CD4-positive, alpha-beta T cell treated with Interferon alpha-2 for 1 hour (primary cell): ENCODE data around the gene VGLL1.

Source experiments
- DNase-seq, 2 donors: peaks; one replicate each; pipeline ENCODE4 v3.0.0-alpha.2; 2020 to 2022

The VGLL1 gene

DNA sequence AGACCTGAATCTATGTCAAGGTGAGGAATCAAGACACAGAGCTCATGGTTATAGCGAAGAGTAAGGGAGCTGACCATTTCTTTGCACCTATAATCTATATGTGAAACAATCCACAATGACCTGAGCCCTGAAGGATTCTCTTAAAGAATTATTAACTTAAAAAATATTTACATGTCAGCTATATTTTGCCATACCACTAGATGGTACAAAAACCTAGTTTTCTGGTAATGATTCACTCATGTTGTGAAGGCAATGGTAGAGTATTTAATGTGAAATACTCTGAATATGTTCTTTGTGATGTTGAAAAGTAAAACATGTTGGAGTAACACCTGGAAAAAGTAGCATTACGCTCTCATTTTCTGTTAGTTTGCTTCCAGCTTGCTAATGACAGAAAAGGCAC, 40.0 kb downstream of the VGLL1 start:
- peak in 1 of 2 donors; percentile 29 for DNase-seq

- DNase-seq = no peak
Observed at GRCh38 chrX:136574548-136574947, 42.5 kb downstream of the VGLL1 start.

GRCh38 chrX:136577552-136577951, 45.5 kb downstream of the VGLL1 start:
- DNase-seq = peak; percentile 66 to 77

- DNase-seq = no peak
Observed at GRCh38 chrX:136580316-136580715, 48.3 kb downstream of the VGLL1 start.

DNA sequence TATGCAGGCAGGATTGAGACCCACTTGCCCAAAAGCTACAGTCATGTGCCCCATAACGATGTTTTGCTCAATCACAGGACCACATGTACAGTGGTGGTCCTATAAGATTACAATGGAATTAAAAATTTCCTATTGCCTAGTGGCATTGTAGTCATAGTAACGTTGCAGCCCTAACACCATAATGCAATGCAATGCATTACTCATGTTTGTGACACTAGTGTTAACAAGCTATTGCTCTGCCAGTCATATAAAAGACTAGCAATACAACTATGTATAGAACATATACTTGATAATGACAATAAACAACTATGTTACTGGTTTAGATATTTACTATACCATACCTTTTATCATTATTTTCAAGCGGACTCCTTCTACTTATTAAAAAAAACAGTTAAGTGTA, 50.6 kb downstream of the VGLL1 start:
- no peak for DNase-seq

DNA sequence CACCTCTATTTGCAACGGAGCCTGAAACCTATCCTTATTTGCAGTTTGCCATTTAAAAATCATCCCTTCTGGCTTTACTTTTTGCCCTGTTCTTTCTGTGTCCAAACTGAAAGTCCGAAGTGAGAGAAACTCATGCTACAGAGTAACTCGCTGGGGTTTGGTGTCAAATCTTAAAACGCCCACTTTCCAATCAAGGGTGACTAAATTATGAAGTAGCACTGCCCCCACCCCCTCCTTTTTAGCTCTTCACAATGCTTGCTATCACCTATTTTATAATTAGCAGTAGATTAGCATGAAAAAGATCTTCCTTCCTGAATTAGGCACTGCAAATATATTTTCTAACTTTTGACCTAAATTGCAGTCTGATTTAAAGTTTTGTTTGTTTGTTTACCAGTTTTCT, 52.5 kb downstream of the VGLL1 start:
- no peak for DNase-seq

GRCh38 chrX:136585262-136585661, 53.2 kb downstream of the VGLL1 start:
- DNase-seq = no peak

DNA sequence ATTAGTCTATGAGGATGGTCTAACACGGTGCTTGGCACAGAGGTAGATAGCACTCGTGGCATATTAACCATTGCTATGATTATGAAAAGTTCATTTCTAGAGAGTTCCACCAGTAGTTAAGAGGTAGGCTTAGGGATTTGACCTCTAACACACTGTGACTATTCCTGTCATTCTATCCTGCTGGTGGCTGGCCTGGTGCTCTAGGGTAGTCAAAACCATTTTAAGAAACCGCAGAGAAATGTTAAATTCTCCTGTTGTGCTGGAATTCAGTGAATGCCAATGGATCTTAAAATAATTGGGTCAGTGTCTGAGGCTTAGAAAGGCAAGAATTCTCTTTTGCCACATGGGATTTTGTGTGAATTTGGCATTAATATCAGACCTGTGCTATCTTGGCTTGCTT, 53.9 kb downstream of the VGLL1 start:
- DNase-seq = no peak

- DNase-seq = peak; percentile 31 to 64
Observed at GRCh38 chrX:136586386-136586785, 54.4 kb downstream of the VGLL1 start.

GRCh38 chrX:136587532-136587931, 55.5 kb downstream of the VGLL1 start:
- DNase-seq = no peak

GRCh38 chrX:136588036-136588435, 56.0 kb downstream of the VGLL1 start:
- DNase-seq = peak in 1 of 2 donors; percentile 54

GRCh38 chrX:136589966-136590365, 58.0 kb downstream of the VGLL1 start:
- DNase-seq = no peak

DNA sequence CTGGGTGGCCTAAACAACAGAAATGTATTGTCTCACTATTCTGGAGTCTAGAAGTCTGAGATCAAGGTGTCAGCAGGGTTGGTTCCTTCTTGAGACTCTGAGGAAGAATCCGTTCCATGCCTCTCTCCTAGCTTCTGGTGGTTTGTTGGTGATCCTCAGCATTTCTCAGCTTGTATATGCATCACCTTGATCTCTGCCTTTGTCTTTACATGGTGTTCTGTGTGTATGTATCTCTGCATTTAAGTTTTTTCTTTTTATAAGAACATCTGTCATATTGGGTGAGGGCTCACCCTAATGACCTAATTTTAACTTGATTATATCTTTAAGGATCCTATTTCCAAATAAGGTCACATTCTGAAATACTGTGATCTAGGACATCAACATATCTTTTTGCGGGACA, 65.3 kb downstream of the VGLL1 start:
- no peak for DNase-seq

- no peak for DNase-seq
Observed at GRCh38 chrX:136597954-136598353, 65.9 kb downstream of the VGLL1 start.

DNA sequence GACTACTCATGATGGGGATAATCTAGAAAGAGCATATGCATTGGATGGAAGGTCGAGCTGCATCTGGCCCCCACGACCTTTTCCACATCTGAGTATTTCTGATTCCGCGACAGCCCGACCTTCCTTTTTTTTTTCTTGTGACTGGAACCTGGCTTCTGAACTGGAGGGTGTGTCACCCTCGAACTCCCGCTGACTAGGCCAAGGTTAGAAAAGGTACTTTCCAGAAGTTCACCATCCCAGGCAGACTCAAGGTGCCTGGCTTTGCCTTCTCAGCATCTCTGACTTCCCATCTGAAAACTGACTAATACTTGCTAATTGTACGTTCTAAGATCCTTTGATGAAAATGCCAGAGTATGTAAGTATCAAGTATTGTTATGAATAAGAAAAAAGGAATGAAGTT, 66.6 kb downstream of the VGLL1 start:
- DNase-seq = peak in 1 of 2 donors; percentile 52

- no peak for DNase-seq
Observed at GRCh38 chrX:136600059-136600458, 68.0 kb downstream of the VGLL1 start.
